K562 (cell line): ENCODE results near the gene OR2V2. TPM values are rescaled to one million over a fixed set of nuclear protein-coding genes. Genes with fewer than 3 reads are reported as not detected.
"Not testable (repeated sequence)": the region's sequence is repeated elsewhere in the genome, so short reads cannot be mapped to it uniquely, and the experiment has no call there.

Experiments used
- ATAC-seq: fragments of 200-7000 bp; cut with Tn5 transposase; 3 replicates; pipeline ENCODE4 v1.9.1; 2020; ENCODE audit warnings: moderate library complexity
- BruUV-seq: library from RNA; stranded (reverse); fragments of 400-500 nt; replicated peaks from 2 replicates; lab custom pipeline; 2021; lab: Mats Ljungman, UMichigan
- CTCF ChIA-PET: fragments of 300-600 bp; formaldehyde crosslinking; extraction: SDS; loops from one replicate; lab custom pipeline; 2021; ENCODE audit warnings: low intra/inter-chr PET ratio; lab: Yijun Ruan, JAX
- POLR2A ChIA-PET: fragments of 300-600, 350-650 bp; sonication (Branson Sonifier 250); formaldehyde crosslinking; extraction: SDS; loops from one replicate; lab custom pipeline; 2021; ENCODE audit warnings: antibody characterized with exemption, inconsistent platforms; lab: Yijun Ruan, JAX
- DNase-seq, 4 experiments: peaks; one replicate each; pipeline versions ENCODE4 v3.0.0 to v3.0.0-alpha.2; 2011 to 2018; ENCODE audit warnings: low spot score in 3 of 4, mixed read lengths in 3 of 4; ENCODE audit errors: extremely low read depth in 1 of 4
- FAIRE-seq: peaks from 2 replicates; lab custom pipeline; 2011; peaks lifted over from hg19 to GRCh38; lab: Jason Lieb, UNC
- H2AFZ ChIP-seq: 2 replicates; pipeline ENCODE4 v1.6.0; 2011; ENCODE audit warnings: low read depth, low read length, control low read depth, inconsistent platforms
- H3K27ac ChIP-seq: fragments of 200-600 bp; 3 replicates; pipeline ENCODE4 v1.8.0; 2011; ENCODE audit warnings: low read depth, mild to moderate bottlenecking, control low read depth, inconsistent platforms, low read length, moderate library complexity, mixed read lengths; ENCODE audit errors: extremely low read depth
- H3K27me3 ChIP-seq, 2 experiments: fragments of 300-600 bp in 1 of 2; 2 replicates in 1 of 2; 3 replicates in 1 of 2; pipeline versions ENCODE4 v1.6.0 to v1.8.0; 2011; ENCODE audit warnings: inconsistent platforms in 2 of 2, low read length in 2 of 2, mild to moderate bottlenecking in 1 of 2, mixed read lengths in 1 of 2, moderate library complexity in 1 of 2; ENCODE audit not compliant: control insufficient read depth in 2 of 2, insufficient read depth in 2 of 2
- H3K36me3 ChIP-seq: fragments of 300-600 bp; 3 replicates; pipeline ENCODE4 v1.8.0; 2011; ENCODE audit warnings: mild to moderate bottlenecking, low read length, inconsistent platforms; ENCODE audit not compliant: control insufficient read depth, insufficient read depth
- H3K4me1 ChIP-seq, 2 experiments: fragments of 200-600 bp in 1 of 2; replicated peaks in 1 of 2; 2 replicates in 1 of 2; 3 replicates in 1 of 2; pipeline versions ENCODE4 v1.5.1 to v1.8.0; 2011; ENCODE audit warnings: inconsistent platforms in 2 of 2, low read length in 2 of 2, mild to moderate bottlenecking in 1 of 2, mixed read lengths in 1 of 2, moderate library complexity in 1 of 2; ENCODE audit not compliant: control insufficient read depth in 2 of 2, insufficient read depth in 2 of 2
- H3K4me2 ChIP-seq: 2 replicates; pipeline ENCODE4 v1.6.1; 2011; ENCODE audit warnings: low read length, control low read depth, inconsistent platforms, mixed read lengths; ENCODE audit not compliant: insufficient read depth
- H3K4me3 ChIP-seq: fragments of 200-600 bp; sonication (generic), shearing (Covaris generic); 2 replicates; pipeline ENCODE4 v1.5.1; 2016; ENCODE audit warnings: control low read depth, inconsistent platforms
- H3K79me2 ChIP-seq: fragments of 200-600 bp; 3 replicates; pipeline ENCODE4 v1.8.0; 2011; ENCODE audit warnings: low read length, inconsistent platforms; ENCODE audit not compliant: control insufficient read depth, insufficient read depth
- H3K9ac ChIP-seq, 2 experiments: 2 replicates each; pipeline versions ENCODE4 v1.6.0 to v1.6.1; 2011; ENCODE audit warnings: low read depth in 2 of 2, low read length in 2 of 2, control low read depth in 1 of 2, inconsistent platforms in 1 of 2, mild to moderate bottlenecking in 1 of 2, mixed read lengths in 1 of 2; ENCODE audit not compliant: insufficient read depth in 1 of 2
- H3K9me1 ChIP-seq: one replicate; pipeline ENCODE4 v1.6.0; 2011; ENCODE audit warnings: inconsistent platforms, mild to moderate bottlenecking, low read length, moderate library complexity; ENCODE audit not compliant: control insufficient read depth, insufficient read depth
- H3K9me3 ChIP-seq: replicated peaks from 2 replicates; pipeline ENCODE4 v1.5.1; 2011; ENCODE audit warnings: low read depth, low read length, inconsistent platforms; ENCODE audit not compliant: control insufficient read depth, insufficient read depth
- H4K20me1 ChIP-seq: replicated peaks from 2 replicates; pipeline ENCODE4 v1.6.1; 2011; ENCODE audit warnings: low read length, inconsistent platforms, mixed read lengths; ENCODE audit not compliant: control insufficient read depth, insufficient read depth
- ASH1L ChIP-seq: fragments of 450-650 bp; IDR thresholded peaks from 2 replicates; pipeline ENCODE4 v1.6.1; 2018; ENCODE audit warnings: borderline replicate concordance, mild to moderate bottlenecking, low read depth; ENCODE audit not compliant: partially characterized antibody
- L3MBTL2 ChIP-seq: fragments of 450-650 bp; IDR thresholded peaks from 2 replicates; pipeline ENCODE4 v1.6.1; 2016; ENCODE audit warnings: mild to moderate bottlenecking, moderate library complexity
- MEF2D ChIP-seq: conservative IDR thresholded peaks from 2 replicates; pipeline ENCODE4 v1.6.1; 2016; ENCODE audit warnings: low read depth, missing genetic modification characterization, missing compliant biosample characterization
- SETDB1 ChIP-seq: IDR thresholded peaks from one replicate; pipeline ENCODE4 v1.6.1; 2012; ENCODE audit warnings: low read length, control low read depth, inconsistent platforms
- ZNF431 ChIP-seq: sonication (generic); formaldehyde crosslinking; IDR thresholded peaks from 2 replicates; pipeline ENCODE4 v1.8.0; 2022; ENCODE audit warnings: mild to moderate bottlenecking, missing genetic modification reagents
- WGBS: fragments of 100-300 bp; shearing (Covaris generic); methylation state at CpG from one replicate; pipeline ENCODE4 v1.1.6; 2016; ENCODE audit warnings: low coverage, mixed read lengths; ENCODE audit not compliant: insufficient coverage; ENCODE audit errors: missing lambda C conversion rate; 5-methylcytosine and 5-hydroxymethylcytosine counted together
- in situ Hi-C: fragments of 300-500 bp; cut with MboI; formaldehyde crosslinking; loops from 4 replicates; pipeline ENCODE4 v1.15.0; 2018; ENCODE audit warnings: inconsistent platforms, mixed read lengths
- intact Hi-C: fragments of 100-400 bp; cut with micrococcal nuclease; formaldehyde crosslinking; loops from 2 replicates; pipeline ENCODE4 v1.14.2; 2022
- polyA plus RNA-seq, 8 experiments: library from polyadenylated mRNA; depleted of rRNA in 4 of 8; stranded (reverse) in 5 of 8; unstranded in 3 of 8; fragments of >200 nt; fragmentation: Nextera tagmentation in 2 of 8; fragmentation: Illumina TruSeq in 1 of 8; extraction: Ambion mirVana in 2 of 8; extraction: Trizol in 1 of 8; gene quantifications; 2 replicates each; pipeline versions ENCODE4 v1.2.1 to v1.2.3, GENCODE V29; 2011 to 2014; ENCODE audit warnings: inconsistent platforms in 1 of 8, missing spikeins in 1 of 8
- total RNA-seq, 7 experiments: library from RNA; depleted of rRNA in 6 of 7; stranded (reverse); fragments of >200 nt in 6 of 7; fragmentation: Illumina TruSeq in 2 of 7; extraction: Trizol in 2 of 7; gene quantifications; 2 replicates each; pipeline versions ENCODE4 v1.2.1 to v1.2.3, GENCODE V29; 2011 to 2021; ENCODE audit warnings: low replicate concordance in 1 of 7
- TF ChIP-seq, protein P1 (sequence below), 2 experiments: fragments of 450-650 bp; conservative IDR thresholded peaks; 2 replicates each; pipeline ENCODE4 v1.6.1; 2017; ENCODE audit warnings: mild to moderate bottlenecking in 2 of 2, moderate library complexity in 2 of 2

Gene OR2V2
- total and polyA plus RNA-seq, 9 of the 15 experiments (the other 6 are each of a cell fraction or from before 2014, with no cell fraction given), result 0.01 TPM; not detected in 8

DNA sequence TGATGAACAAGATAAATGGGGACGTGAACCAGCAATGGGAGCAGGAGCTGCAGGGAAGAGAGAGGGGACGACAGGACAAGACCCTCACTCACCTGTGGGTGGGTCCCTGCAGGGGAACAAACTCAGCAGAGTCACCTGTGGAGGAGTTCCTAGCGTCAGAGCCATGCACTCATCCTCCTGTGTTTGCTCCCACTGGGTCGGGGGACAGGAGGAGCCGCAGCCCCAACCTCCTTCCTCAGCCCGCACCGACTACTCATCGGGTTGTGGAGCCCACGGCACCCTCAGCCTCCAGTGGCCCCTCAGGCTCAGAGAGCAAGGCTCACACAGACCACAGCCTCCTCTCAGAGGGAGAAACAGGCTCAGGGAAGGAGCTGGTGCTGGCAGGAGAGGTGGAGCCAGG, 17.3 kb upstream of the OR2V2 start:
- H3K9me3 ChIP-seq, H3K9ac ChIP-seq, H3K4me3 ChIP-seq, BruUV-seq, H3K79me2 ChIP-seq, CTCF ChIA-PET, H3K27ac ChIP-seq, intact Hi-C loops, POLR2A ChIA-PET, H3K27me3 ChIP-seq, H3K9me1 ChIP-seq, DNase-seq, H4K20me1 ChIP-seq, H3K36me3 ChIP-seq: not testable (repeated sequence)
- Histone ChIP-seq H2AFZ (peak overlapping the region; percentile 79), H3K4me1 (peaks cover 21 to 35% of the 10 kb centered on the region in 2 experiments), H3K4me2 (peak overlapping the region; percentile 50)
- 41% methylated on average over 8 of the region's 9 CpGs for WGBS
- in situ Hi-C loops, result loop anchor here (10.0 kb wide), 1 partner anchor 185 kb away; no protein-coding TSS in a partner anchor
- FAIRE-seq (peak; percentile 67), ATAC-seq (peak; percentile 7; the same call in 1 of the 3 replicates)

DNA sequence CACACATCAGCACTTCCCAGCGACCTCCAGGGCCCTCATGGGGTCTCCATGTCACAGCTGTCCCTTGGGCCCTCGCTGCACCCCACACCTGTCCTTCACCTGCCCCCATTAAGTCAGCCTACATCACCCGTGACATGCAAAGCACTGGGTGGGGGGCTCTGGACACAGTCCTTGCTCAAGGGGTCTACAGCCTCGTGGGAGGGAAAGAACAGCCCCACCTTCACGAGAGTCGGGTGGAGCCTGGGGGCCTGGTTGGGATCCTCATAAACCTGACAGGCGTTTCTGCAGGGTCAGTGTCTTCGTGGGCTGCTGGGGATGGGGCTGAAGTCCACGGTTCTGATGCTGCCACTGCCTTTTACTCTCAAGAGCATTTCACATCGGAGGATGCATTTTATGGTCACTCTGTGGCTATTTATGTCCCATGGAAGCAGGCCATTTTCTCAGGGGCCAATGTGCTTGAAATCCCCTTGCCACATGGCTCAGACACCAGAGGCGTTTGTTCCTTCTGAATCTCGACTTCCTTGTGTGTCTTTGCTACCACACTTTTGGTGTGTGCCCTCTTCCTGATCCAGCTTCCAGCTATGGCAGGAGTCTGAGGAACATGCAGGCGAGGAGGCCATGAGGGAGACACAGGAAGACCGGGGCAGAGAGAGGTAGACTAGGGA, 16.4 kb upstream of the OR2V2 start, which contains the start of gene OR2V1:
Gene OR2V1 (minus strand): TSS at position 338 of the 665 bp plus-strand sequence. CDS start 5,865 bp downstream, outside the sequence.
- DNase-seq, result no peak
- FAIRE-seq, result no peak
- peak within 1 kb of the TSS; percentile 15; the same call in 1 of the 3 replicates for H3K27ac ChIP-seq
- H3K36me3 ChIP-seq, result no peaks in the 10 kb centered on the region
- POLR2A ChIA-PET, result no interaction called here
- H3K4me3 ChIP-seq, result no peak within 1 kb of the TSS
- H3K4me1 ChIP-seq, result peaks cover 21 to 35% of the 10 kb centered on the region in 2 experiments
- CTCF ChIA-PET, result no interaction called here
- H3K9me3 ChIP-seq, result peaks cover 3% of the 10 kb centered on the region; the same call in 1 of the 2 replicates
- peak within 1 kb of the TSS; percentile 96 for H2AFZ ChIP-seq
- no TSS peak for BruUV-seq
- H3K4me2 ChIP-seq, result peak within 1 kb of the TSS; percentile 50
- no peaks in the 10 kb centered on the region for H3K9me1 ChIP-seq
- intact Hi-C loops (no loop called here), in situ Hi-C loops (loop anchor here (10.0 kb wide), 1 partner anchor 186 kb away; no protein-coding TSS in a partner anchor)
- no peaks in the 10 kb centered on the region for H4K20me1 ChIP-seq
- no peaks in the 10 kb centered on the region for H3K27me3 ChIP-seq
- H3K79me2 ChIP-seq, result no peaks in the 10 kb centered on the region
- no peak; the same call in 2 of the 3 replicates for ATAC-seq
- peak within 1 kb of the TSS in 1 of 2 experiments; percentile 2; a peak in 1 of 4 replicates for H3K9ac ChIP-seq
- 64% methylated on average over 12 of the region's 14 CpGs for WGBS
- TF ChIP-seq L3MBTL2, result peak; percentile 48
- TF ChIP-seq, protein P1, sequence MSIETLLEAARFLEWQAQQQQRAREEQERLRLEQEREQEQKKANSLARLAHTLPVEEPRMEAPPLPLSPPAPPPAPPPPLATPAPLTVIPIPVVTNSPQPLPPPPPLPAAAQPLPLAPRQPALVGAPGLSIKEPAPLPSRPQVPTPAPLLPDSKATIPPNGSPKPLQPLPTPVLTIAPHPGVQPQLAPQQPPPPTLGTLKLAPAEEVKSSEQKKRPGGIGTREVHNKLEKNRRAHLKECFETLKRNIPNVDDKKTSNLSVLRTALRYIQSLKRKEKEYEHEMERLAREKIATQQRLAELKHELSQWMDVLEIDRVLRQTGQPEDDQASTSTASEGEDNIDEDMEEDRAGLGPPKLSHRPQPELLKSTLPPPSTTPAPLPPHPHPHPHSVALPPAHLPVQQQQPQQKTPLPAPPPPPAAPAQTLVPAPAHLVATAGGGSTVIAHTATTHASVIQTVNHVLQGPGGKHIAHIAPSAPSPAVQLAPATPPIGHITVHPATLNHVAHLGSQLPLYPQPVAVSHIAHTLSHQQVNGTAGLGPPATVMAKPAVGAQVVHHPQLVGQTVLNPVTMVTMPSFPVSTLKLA (conservative IDR thresholded peaks at IDR 0.05), result no peak
- no peak for TF ChIP-seq ASH1L
- no peak for TF ChIP-seq ZNF431 (CRISPR knock-in tag)
- TF ChIP-seq MEF2D (tag), result 0 out of 2 replicates have a peak, but pooled peaks have one; percentile 16
- TF ChIP-seq SETDB1, result no peak
